Liver (tissue), 9 donors: ENCODE measurements around the gene PIWIL1. TPM values are rescaled to one million over a fixed set of nuclear protein-coding genes. Genes with fewer than 3 reads are reported as not detected.

ENCODE experiments used
- DNase-seq: peaks from one replicate; pipeline ENCODE4 v3.0.0-alpha.2; 2017; ENCODE audit warnings: low spot score
- H3K27ac ChIP-seq, 2 donors: one replicate each; pipeline ENCODE4 v1.7.0; 2013; ENCODE audit warnings: inconsistent platforms in 2 of 2, low read length in 2 of 2, control low read depth in 1 of 2, low read depth in 1 of 2, mild to moderate bottlenecking in 1 of 2
- H3K27me3 ChIP-seq, 4 donors: one replicate each; pipeline versions ENCODE4 v1.6.1 to v1.7.0; 2013; ENCODE audit warnings: low read length in 3 of 4, inconsistent platforms in 1 of 4, mild to moderate bottlenecking in 1 of 4, moderate library complexity in 1 of 4; ENCODE audit not compliant: control insufficient read depth in 4 of 4, insufficient read depth in 4 of 4
- H3K36me3 ChIP-seq, 4 donors: one replicate each; pipeline versions ENCODE4 v1.6.1 to v1.7.0; 2013; ENCODE audit warnings: low read length in 3 of 4, mild to moderate bottlenecking in 3 of 4, low read depth in 1 of 4, moderate library complexity in 1 of 4; ENCODE audit not compliant: control insufficient read depth in 4 of 4, insufficient read depth in 3 of 4
- H3K4me1 ChIP-seq, 4 donors: one replicate each; pipeline versions ENCODE4 v1.6.1 to v1.7.0; 2013; ENCODE audit warnings: low read length in 3 of 4, mild to moderate bottlenecking in 3 of 4, moderate library complexity in 1 of 4; ENCODE audit not compliant: control insufficient read depth in 4 of 4, insufficient read depth in 4 of 4
- H3K4me3 ChIP-seq, 3 donors: one replicate each; pipeline versions ENCODE4 v1.6.1 to v1.7.0; 2013; ENCODE audit warnings: low read length in 3 of 3, control low read depth in 1 of 3, low read depth in 1 of 3, mild to moderate bottlenecking in 1 of 3
- H3K9ac ChIP-seq, 2 donors: one replicate each; pipeline ENCODE4 v1.7.0; 2013; ENCODE audit warnings: low read length in 2 of 2, mild to moderate bottlenecking in 2 of 2, moderate library complexity in 2 of 2, control low read depth in 1 of 2, low read depth in 1 of 2
- H3K9me3 ChIP-seq, 4 donors: one replicate each; pipeline versions ENCODE4 v1.6.1 to v1.7.0; 2013; ENCODE audit warnings: low read length in 3 of 4; ENCODE audit not compliant: control insufficient read depth in 4 of 4
- FOXA1 ChIP-seq: IDR thresholded peaks from 2 replicates; pipeline ENCODE4 v1.6.1; 2016; ENCODE audit warnings: antibody characterized with exemption
- FOXA2 ChIP-seq: IDR thresholded peaks from 2 replicates; pipeline ENCODE4 v1.6.1; 2016; ENCODE audit warnings: antibody characterized with exemption
- GABPA ChIP-seq, 2 donors: IDR thresholded peaks in 1 of 2; conservative IDR thresholded peaks in 1 of 2; 2 replicates each; pipeline ENCODE4 v1.6.1; 2016; ENCODE audit warnings: antibody characterized with exemption in 2 of 2, mild to moderate bottlenecking in 1 of 2, moderate library complexity in 1 of 2
- HNF4A ChIP-seq, 2 donors: conservative IDR thresholded peaks; 2 replicates each; pipeline ENCODE4 v1.6.1; 2016; ENCODE audit warnings: antibody characterized with exemption in 2 of 2, mild to moderate bottlenecking in 2 of 2
- HNF4G ChIP-seq: IDR thresholded peaks from 2 replicates; pipeline ENCODE4 v1.6.1; 2016; ENCODE audit warnings: antibody characterized with exemption
- JUND ChIP-seq, 2 donors: IDR thresholded peaks; 2 replicates each; pipeline ENCODE4 v1.6.1; 2016; ENCODE audit warnings: antibody characterized with exemption in 2 of 2
- RAD21 ChIP-seq, 2 donors: IDR thresholded peaks; 2 replicates each; pipeline ENCODE4 v1.6.1; 2016; ENCODE audit warnings: antibody characterized with exemption in 2 of 2, mild to moderate bottlenecking in 2 of 2
- RXRA ChIP-seq, 2 donors: IDR thresholded peaks; 2 replicates each; pipeline ENCODE4 v1.6.1; 2017 to 2018; ENCODE audit warnings: antibody characterized with exemption in 2 of 2, mild to moderate bottlenecking in 1 of 2
- SP1 ChIP-seq: IDR thresholded peaks from 2 replicates; pipeline ENCODE4 v1.6.1; 2018; ENCODE audit warnings: antibody characterized with exemption, mild to moderate bottlenecking
- TAF1 ChIP-seq: conservative IDR thresholded peaks from 2 replicates; pipeline ENCODE4 v1.6.1; 2016; ENCODE audit warnings: antibody characterized with exemption, mild to moderate bottlenecking
- YY1 ChIP-seq: IDR thresholded peaks from 2 replicates; pipeline ENCODE4 v1.6.1; 2016; ENCODE audit warnings: antibody characterized with exemption, mild to moderate bottlenecking
- WGBS: extraction: QIAGEN DNeasy Blood & Tissue Kit; methylation state at CpG from one replicate; pipeline ENCODE4 v1.1.7; 2013; 5-methylcytosine and 5-hydroxymethylcytosine counted together
- polyA plus RNA-seq, 2 donors: library from polyadenylated mRNA; stranded (reverse) in 1 of 2; unstranded in 1 of 2; fragments of 200-250 nt in 1 of 2; fragments of >200 nt in 1 of 2; fragmentation: Nextera tagmentation in 1 of 2; extraction: Ambion mirVana in 1 of 2; gene quantifications; one replicate each; pipeline versions ENCODE4 v1.2.1 to v1.2.3, GENCODE V29; 2013 to 2015
- total RNA-seq, 2 donors: library from RNA; depleted of rRNA; stranded (reverse); fragments of >200 nt; gene quantifications; one replicate each; pipeline ENCODE4 v1.2.3, GENCODE V29; 2014
- TF ChIP-seq, protein P1 (sequence below): IDR thresholded peaks from 2 replicates; pipeline ENCODE4 v1.6.1; 2016; ENCODE audit warnings: antibody characterized with exemption
- TF ChIP-seq, protein P2 (sequence below): fragments of 150-350 bp; IDR thresholded peaks from 2 replicates; pipeline ENCODE4 v1.5.1; 2017; ENCODE audit warnings: improper control_type of control experiment, low read depth, low read length; ENCODE audit not compliant: missing input control
- TF ChIP-seq, protein P3 (sequence below): IDR thresholded peaks from 2 replicates; pipeline ENCODE4 v1.6.1; 2016; ENCODE audit warnings: antibody characterized with exemption
- donor health status: healthy.
- donor health status: healthy.
- donor health status: healthy.
- donor health status: healthy.
- donor health status: healthy.

PIWIL1 gene
- total and polyA plus RNA-seq, 4 donors, result 0.01 TPM; not detected in 3

DNA sequence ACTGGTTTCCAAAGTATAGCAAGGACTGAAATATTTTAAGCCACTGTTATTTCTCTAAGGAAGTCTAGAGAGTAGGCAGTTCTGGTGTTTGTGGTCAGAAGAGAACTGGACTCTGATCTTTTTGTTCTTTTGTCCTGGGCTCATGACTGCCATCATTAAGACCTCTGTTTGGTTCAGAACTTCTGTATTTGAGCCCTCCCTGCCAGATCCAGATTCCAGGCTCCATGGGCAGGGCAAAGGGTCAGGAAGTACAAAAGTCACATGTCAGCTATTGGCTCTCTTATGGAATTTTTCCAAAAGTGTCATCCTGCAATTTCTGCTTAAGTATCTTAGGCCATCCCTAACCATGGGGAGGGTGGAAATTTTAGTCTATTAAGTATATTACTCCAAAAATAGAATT lies 6.8 kb downstream of the PIWIL1 start:
- Histone ChIP-seq H3K27ac (no peak overlapping the region), H3K4me3 (no peak overlapping the region), H3K9ac (no peak overlapping the region), H3K36me3 (no peaks in the 10 kb centered on the region), H3K9me3 (peaks cover 0 to 7% (median 1%) of the 10 kb centered on the region in 4 donors), H3K4me1 (peaks cover 0 to 28% (median 19%) of the 10 kb centered on the region in 4 donors), H3K27me3 (peaks cover 0 to 3% (median under 1%) of the 10 kb centered on the region in 4 donors)
- TF ChIP-seq HNF4A (conservative IDR thresholded peaks at IDR 0.05) (peak; percentile 77 to 82), TAF1 (no peak), YY1 (peak; percentile 18), JUND (IDR thresholded peaks at IDR 0.05) (no peak), FOXA1 (no peak), RXRA (IDR thresholded peaks at IDR 0.05) (peak; percentile 21 to 61), SP1 (peak; percentile 31)
- TF ChIP-seq, protein P1, sequence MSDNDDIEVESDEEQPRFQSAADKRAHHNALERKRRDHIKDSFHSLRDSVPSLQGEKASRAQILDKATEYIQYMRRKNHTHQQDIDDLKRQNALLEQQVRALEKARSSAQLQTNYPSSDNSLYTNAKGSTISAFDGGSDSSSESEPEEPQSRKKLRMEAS, result no peak
- TF ChIP-seq, protein P2, sequence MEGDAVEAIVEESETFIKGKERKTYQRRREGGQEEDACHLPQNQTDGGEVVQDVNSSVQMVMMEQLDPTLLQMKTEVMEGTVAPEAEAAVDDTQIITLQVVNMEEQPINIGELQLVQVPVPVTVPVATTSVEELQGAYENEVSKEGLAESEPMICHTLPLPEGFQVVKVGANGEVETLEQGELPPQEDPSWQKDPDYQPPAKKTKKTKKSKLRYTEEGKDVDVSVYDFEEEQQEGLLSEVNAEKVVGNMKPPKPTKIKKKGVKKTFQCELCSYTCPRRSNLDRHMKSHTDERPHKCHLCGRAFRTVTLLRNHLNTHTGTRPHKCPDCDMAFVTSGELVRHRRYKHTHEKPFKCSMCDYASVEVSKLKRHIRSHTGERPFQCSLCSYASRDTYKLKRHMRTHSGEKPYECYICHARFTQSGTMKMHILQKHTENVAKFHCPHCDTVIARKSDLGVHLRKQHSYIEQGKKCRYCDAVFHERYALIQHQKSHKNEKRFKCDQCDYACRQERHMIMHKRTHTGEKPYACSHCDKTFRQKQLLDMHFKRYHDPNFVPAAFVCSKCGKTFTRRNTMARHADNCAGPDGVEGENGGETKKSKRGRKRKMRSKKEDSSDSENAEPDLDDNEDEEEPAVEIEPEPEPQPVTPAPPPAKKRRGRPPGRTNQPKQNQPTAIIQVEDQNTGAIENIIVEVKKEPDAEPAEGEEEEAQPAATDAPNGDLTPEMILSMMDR, result no peak
- DNase-seq, result no peak

DNA sequence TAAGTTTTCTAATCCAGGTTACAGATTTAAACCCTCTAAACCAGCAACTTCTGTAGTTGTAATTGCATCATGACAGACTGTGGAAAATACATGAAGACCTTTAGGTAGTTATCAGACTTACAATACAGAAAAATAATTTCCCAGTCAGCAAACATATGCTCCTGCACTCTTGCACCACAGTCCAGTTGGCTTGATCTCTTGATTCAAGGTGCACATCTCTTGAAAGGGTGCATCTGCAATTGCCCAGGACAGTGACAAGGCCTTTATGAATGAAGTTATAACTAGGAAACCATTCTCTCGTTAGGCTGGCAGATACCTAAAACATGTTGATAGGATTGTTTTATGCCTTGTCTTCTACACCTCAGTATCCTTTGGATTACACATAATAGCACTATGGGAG lies 7.6 kb downstream of the PIWIL1 start:
- WGBS, result 41% methylated on average over 1 of the region's 1 CpG

DNA sequence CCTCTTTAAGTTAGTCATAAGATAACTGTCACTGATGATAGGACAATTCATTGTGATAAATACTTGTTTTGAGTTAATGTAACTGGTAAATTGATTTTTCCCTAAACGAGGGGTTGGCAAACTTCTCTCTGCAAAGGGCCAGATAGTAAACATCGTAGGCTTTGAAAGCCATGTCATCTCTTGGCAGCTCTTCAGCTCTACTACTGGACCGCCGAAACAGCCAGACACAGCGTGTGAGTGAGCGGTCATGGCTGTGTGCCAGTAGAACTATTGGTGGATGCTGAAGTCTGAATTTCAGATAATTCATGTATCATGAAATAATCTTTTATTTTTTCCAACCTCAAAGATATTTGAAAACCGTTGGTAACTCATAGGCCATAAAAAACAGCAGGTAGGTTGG lies 9.9 kb downstream of the PIWIL1 start:
- peaks cover 0 to 28% (median 19%) of the 10 kb centered on the region in 4 donors for H3K4me1 ChIP-seq
- H3K4me3 ChIP-seq, result no peak overlapping the region
- no peak for DNase-seq
- no peaks in the 10 kb centered on the region for H3K9me3 ChIP-seq
- peak; percentile 13 to 21 for TF ChIP-seq RXRA (IDR thresholded peaks at IDR 0.05)
- peak in 1 of 2 donors; percentile 20 for TF ChIP-seq RAD21 (IDR thresholded peaks at IDR 0.05)
- TF ChIP-seq JUND (IDR thresholded peaks at IDR 0.05), result no peak
- TF ChIP-seq FOXA2, result peak; percentile 15
- TF ChIP-seq GABPA (IDR thresholded peaks at IDR 0.05 in 1 of 2, conservative IDR thresholded peaks at IDR 0.05 in 1 of 2), result no peak
- peak; percentile 38 for TF ChIP-seq SP1
- TF ChIP-seq, protein P3, sequence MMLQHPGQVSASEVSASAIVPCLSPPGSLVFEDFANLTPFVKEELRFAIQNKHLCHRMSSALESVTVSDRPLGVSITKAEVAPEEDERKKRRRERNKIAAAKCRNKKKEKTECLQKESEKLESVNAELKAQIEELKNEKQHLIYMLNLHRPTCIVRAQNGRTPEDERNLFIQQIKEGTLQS, result no peak
- TF ChIP-seq YY1, result no peak
- no peak for TF ChIP-seq HNF4G
- peak; percentile 53 to 59 for TF ChIP-seq HNF4A (conservative IDR thresholded peaks at IDR 0.05)
- no peaks in the 10 kb centered on the region for H3K36me3 ChIP-seq
- peaks cover 0 to 1% (median 0%) of the 10 kb centered on the region in 4 donors for H3K27me3 ChIP-seq
- 40% methylated on average over 7 of the region's 7 CpGs for WGBS
- H3K27ac ChIP-seq, result no peak overlapping the region
- no peak overlapping the region for H3K9ac ChIP-seq

More for the DNA sequence above, 7.6 kb downstream of the PIWIL1 start:
- Histone ChIP-seq H3K4me1 (peaks cover 0 to 28% (median 19%) of the 10 kb centered on the region in 4 donors), H3K27ac (no peak overlapping the region), H3K27me3 (no peaks in the 10 kb centered on the region), H3K9ac (no peak overlapping the region), H3K9me3 (peaks cover 0 to 7% (median under 1%) of the 10 kb centered on the region in 4 donors), H3K36me3 (no peaks in the 10 kb centered on the region), H3K4me3 (no peak overlapping the region)
- no peak for DNase-seq
- TF ChIP-seq SP1 (no peak), FOXA2 (no peak), HNF4A (conservative IDR thresholded peaks at IDR 0.05) (peak; percentile 83 to 86)
